GM12891 (cell line): Measurements from ENCODE around the gene SERINC5.

Experiments used
- DNase-seq: peaks from one replicate; pipeline ENCODE4 v3.0.0; 2011; ENCODE audit warnings: low spot score; ENCODE audit not compliant: insufficient read length
- FAIRE-seq: peaks from 2 replicates; lab custom pipeline; 2011; peaks lifted over from hg19 to GRCh38; lab: Jason Lieb, UNC
- PAX5 ChIP-seq: IDR thresholded peaks from 2 replicates; pipeline ENCODE4 v1.6.1; 2011; ENCODE audit warnings: low read length, moderate library complexity, mild to moderate bottlenecking; ENCODE audit not compliant: insufficient read depth, severe bottlenecking
- POLR2A ChIP-seq: IDR thresholded peaks from 2 replicates; pipeline ENCODE4 v1.6.1; 2011; ENCODE audit warnings: low read depth, low read length, control low read depth
- POLR2AphosphoS5 ChIP-seq: IDR thresholded peaks from 2 replicates; pipeline ENCODE4 v1.6.1; 2011; ENCODE audit warnings: low read depth, low read length, control low read depth
- POU2F2 ChIP-seq: IDR thresholded peaks from 2 replicates; pipeline ENCODE4 v1.6.1; 2011; ENCODE audit warnings: low read depth, mild to moderate bottlenecking, control low read depth, low read length, moderate library complexity
- SPI1 ChIP-seq: IDR thresholded peaks from 2 replicates; pipeline ENCODE4 v1.6.1; 2011; ENCODE audit warnings: low read depth, low read length, control low read depth
- TAF1 ChIP-seq: IDR thresholded peaks from 2 replicates; pipeline ENCODE4 v1.6.1; 2011; ENCODE audit warnings: low read depth, low read length, control low read depth

The SERINC5 gene

GRCh38 chr5:80234116-80234948, 21.5 kb downstream of the SERINC5 start:
- no peak for FAIRE-seq
- DNase-seq: no peak
- TF ChIP-seq POU2F2 (no peak), POLR2A (no peak), POLR2AphosphoS5 (no peak), PAX5 (no peak), TAF1 (no peak), SPI1 (no peak)

- FAIRE-seq (no peak), DNase-seq (no peak)
- TF ChIP-seq TAF1 (no peak), POLR2A (no peak), POU2F2 (no peak), PAX5 (no peak), SPI1 (no peak), POLR2AphosphoS5 (no peak)
These were observed 24.2 kb downstream of the SERINC5 start for GRCh38 chr5:80231693-80232092.

- FAIRE-seq (no peak), DNase-seq (no peak)
- TF ChIP-seq PAX5 (no peak), POU2F2 (no peak), POLR2AphosphoS5 (no peak), POLR2A (no peak), SPI1 (no peak), TAF1 (no peak)
These were observed 24.6 kb downstream of the SERINC5 start for GRCh38 chr5:80231243-80231642.

GRCh38 chr5:80230269-80230992, 25.4 kb downstream of the SERINC5 start:
- TF ChIP-seq PAX5 (no peak), POU2F2 (no peak), TAF1 (no peak), POLR2A (no peak), SPI1 (no peak), POLR2AphosphoS5 (no peak)
- DNase-seq: no peak
- no peak for FAIRE-seq

GRCh38 chr5:80229902-80230255, 26.0 kb downstream of the SERINC5 start:
- TF ChIP-seq POU2F2 (no peak), SPI1 (no peak), PAX5 (no peak), POLR2A (no peak), POLR2AphosphoS5 (no peak), TAF1 (no peak)
- DNase-seq: no peak
- no peak for FAIRE-seq

GRCh38 chr5:80227979-80228596, 27.8 kb downstream of the SERINC5 start:
- FAIRE-seq (no peak), DNase-seq (no peak)
- TF ChIP-seq POLR2A (no peak), PAX5 (no peak), SPI1 (no peak), POU2F2 (no peak), POLR2AphosphoS5 (no peak), TAF1 (no peak)

GRCh38 chr5:80225934-80226326, 29.9 kb downstream of the SERINC5 start:
- TF ChIP-seq POU2F2 (no peak), PAX5 (no peak), POLR2A (no peak), TAF1 (no peak), SPI1 (no peak), POLR2AphosphoS5 (no peak)
- FAIRE-seq: no peak

GRCh38 chr5:80225189-80225933, 30.5 kb downstream of the SERINC5 start:
- FAIRE-seq (peak; percentile 31), DNase-seq (no peak)
- TF ChIP-seq POLR2AphosphoS5 (no peak), POLR2A (no peak), TAF1 (no peak)

More at GRCh38 chr5:80225934-80226326, 29.9 kb downstream of the SERINC5 start:
- DNase-seq: no peak
